ENCODE results near the gene PLCXD3. TPM values are rescaled to one million over a fixed set of nuclear protein-coding genes. Genes with fewer than 3 reads are reported as not detected.

PLCXD3 gene
- total RNA-seq, 1 experiment from 2014 or later: 0.11 TPM

GRCh38 chr5:41399839-41400238 is 110.6 kb downstream of the PLCXD3 start:
- no peak overlapping the region for H3K4me3 ChIP-seq
- H3F3A ChIP-seq (ENCODE audit: insufficient read depth, low read depth): no peaks in the 10 kb centered on the region
- DNase-seq: no peak
- no peaks in the 10 kb centered on the region for H3K9me2 ChIP-seq (ENCODE audit: insufficient read depth)
- no peaks in the 10 kb centered on the region for H3K36me3 ChIP-seq (ENCODE audit: low read depth)
- no TSS peak for BruUV-seq (replicated peaks)
- no peak overlapping the region for H3K27ac ChIP-seq
- ChIA-PET CTCF (no interaction called here), POLR2A (ENCODE audit: unreplicated experiment) (no interaction called here)
- no peaks in the 10 kb centered on the region for H3K27me3 ChIP-seq (ENCODE audit: insufficient read depth, low read depth)
- H3K4me2 ChIP-seq: no peak overlapping the region
- TF ChIP-seq, protein P1, sequence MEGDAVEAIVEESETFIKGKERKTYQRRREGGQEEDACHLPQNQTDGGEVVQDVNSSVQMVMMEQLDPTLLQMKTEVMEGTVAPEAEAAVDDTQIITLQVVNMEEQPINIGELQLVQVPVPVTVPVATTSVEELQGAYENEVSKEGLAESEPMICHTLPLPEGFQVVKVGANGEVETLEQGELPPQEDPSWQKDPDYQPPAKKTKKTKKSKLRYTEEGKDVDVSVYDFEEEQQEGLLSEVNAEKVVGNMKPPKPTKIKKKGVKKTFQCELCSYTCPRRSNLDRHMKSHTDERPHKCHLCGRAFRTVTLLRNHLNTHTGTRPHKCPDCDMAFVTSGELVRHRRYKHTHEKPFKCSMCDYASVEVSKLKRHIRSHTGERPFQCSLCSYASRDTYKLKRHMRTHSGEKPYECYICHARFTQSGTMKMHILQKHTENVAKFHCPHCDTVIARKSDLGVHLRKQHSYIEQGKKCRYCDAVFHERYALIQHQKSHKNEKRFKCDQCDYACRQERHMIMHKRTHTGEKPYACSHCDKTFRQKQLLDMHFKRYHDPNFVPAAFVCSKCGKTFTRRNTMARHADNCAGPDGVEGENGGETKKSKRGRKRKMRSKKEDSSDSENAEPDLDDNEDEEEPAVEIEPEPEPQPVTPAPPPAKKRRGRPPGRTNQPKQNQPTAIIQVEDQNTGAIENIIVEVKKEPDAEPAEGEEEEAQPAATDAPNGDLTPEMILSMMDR (conservative IDR thresholded peaks at IDR 0.05): no peak
- no peak for TF ChIP-seq EZH2 (IDR thresholded peaks at IDR 0.05; ENCODE audit: low read depth)
- no peak overlapping the region for H2AFZ ChIP-seq
- intact Hi-C loops (cut with micrococcal nuclease; ENCODE audit: unreplicated experiment): no loop called here
- H3K4me1 ChIP-seq (replicated peaks; ENCODE audit: insufficient read depth): no peaks in the 10 kb centered on the region
- no peaks in the 10 kb centered on the region for H4K20me1 ChIP-seq (ENCODE audit: insufficient read depth)
- H3K79me2 ChIP-seq (ENCODE audit: low read depth): no peaks in the 10 kb centered on the region
- no peaks in the 10 kb centered on the region for H3K9me3 ChIP-seq (ENCODE audit: insufficient read depth, low read depth)

DNA sequence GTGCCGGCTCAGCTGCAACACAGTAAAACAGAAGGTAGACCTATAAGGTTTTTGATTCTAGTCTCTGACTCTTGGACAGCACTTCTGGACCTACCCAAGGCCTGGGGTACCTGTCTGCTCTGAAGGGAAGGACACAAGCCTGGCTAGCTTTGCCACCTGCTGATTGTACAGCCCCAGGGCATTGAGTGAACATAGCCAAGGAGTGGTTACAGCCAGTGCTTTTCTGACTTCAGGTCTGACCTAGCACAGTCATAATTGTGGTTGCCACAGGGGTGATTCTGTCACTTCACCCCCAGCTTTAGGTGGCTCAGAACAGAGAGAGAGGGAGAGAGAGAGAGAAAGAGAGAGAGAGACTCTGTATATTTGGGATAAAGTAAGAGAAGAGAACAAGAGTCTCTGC is 118.4 kb downstream of the PLCXD3 start:
- Histone ChIP-seq H3K36me3 (ENCODE audit: low read depth) (no peaks in the 10 kb centered on the region), H3K4me3 (no peak overlapping the region), H3K4me2 (no peak overlapping the region), H3K4me1 (replicated peaks; ENCODE audit: insufficient read depth) (0 out of 2 replicates have a peak, but pooled peaks cover 6% of the 10 kb centered on the region), H3K27me3 (ENCODE audit: insufficient read depth, low read depth) (no peaks in the 10 kb centered on the region), H3K79me2 (ENCODE audit: low read depth) (no peaks in the 10 kb centered on the region), H4K20me1 (ENCODE audit: insufficient read depth) (no peaks in the 10 kb centered on the region), H3F3A (ENCODE audit: insufficient read depth, low read depth) (no peaks in the 10 kb centered on the region), H3K9me3 (ENCODE audit: insufficient read depth, low read depth) (no peaks in the 10 kb centered on the region), H3K9me2 (ENCODE audit: insufficient read depth) (no peaks in the 10 kb centered on the region), H3K27ac (no peak overlapping the region), H2AFZ (no peak overlapping the region)
- no TSS peak for BruUV-seq (replicated peaks)
- TF ChIP-seq, protein P1 (conservative IDR thresholded peaks at IDR 0.05): no peak
- no peak for TF ChIP-seq EZH2 (IDR thresholded peaks at IDR 0.05; ENCODE audit: low read depth)
- intact Hi-C loops (cut with micrococcal nuclease; ENCODE audit: unreplicated experiment): no loop called here
- CTCF ChIA-PET: no interaction called here
- POLR2A ChIA-PET (ENCODE audit: unreplicated experiment): no interaction called here
- DNase-seq: peak; percentile 43 to 65

DNA sequence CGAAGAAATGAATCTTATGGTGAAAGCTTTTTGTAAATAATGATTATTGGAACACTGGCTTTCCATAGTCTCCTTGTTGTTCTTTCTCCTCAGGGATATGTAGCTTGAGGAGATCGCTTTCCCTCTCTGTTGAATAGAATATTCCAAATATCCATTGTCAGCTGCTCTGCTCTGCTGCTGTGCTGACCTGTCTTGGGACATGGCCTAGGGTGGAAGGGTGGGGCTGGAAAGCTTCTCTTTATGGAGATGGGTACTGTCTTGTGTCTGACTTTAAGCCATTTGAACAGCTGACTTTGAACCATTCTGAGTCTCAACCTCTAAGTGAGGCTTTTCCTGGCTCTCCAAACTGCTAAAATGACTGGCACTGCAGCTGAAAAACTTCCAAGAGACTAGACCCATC is 135.8 kb downstream of the PLCXD3 start:
- no peak for DNase-seq
- CTCF ChIA-PET: no interaction called here
- no TSS peak for BruUV-seq (replicated peaks)

More for the DNA sequence above, 135.8 kb downstream of the PLCXD3 start:
- POLR2A ChIA-PET (ENCODE audit: unreplicated experiment): no interaction called here
- TF ChIP-seq, protein P1 (conservative IDR thresholded peaks at IDR 0.05): no peak
- TF ChIP-seq EZH2 (IDR thresholded peaks at IDR 0.05; ENCODE audit: low read depth): no peak
- Histone ChIP-seq H3K27ac (no peak overlapping the region), H3K36me3 (ENCODE audit: low read depth) (no peaks in the 10 kb centered on the region), H3K4me3 (no peak overlapping the region), H3K9me2 (ENCODE audit: insufficient read depth) (no peaks in the 10 kb centered on the region), H3K4me2 (no peak overlapping the region), H2AFZ (no peak overlapping the region), H3K27me3 (ENCODE audit: insufficient read depth, low read depth) (no peaks in the 10 kb centered on the region), H3K79me2 (ENCODE audit: low read depth) (no peaks in the 10 kb centered on the region), H3K4me1 (replicated peaks; ENCODE audit: insufficient read depth) (no peaks in the 10 kb centered on the region), H3F3A (ENCODE audit: insufficient read depth, low read depth) (no peaks in the 10 kb centered on the region), H3K9me3 (ENCODE audit: insufficient read depth, low read depth) (no peaks in the 10 kb centered on the region), H4K20me1 (ENCODE audit: insufficient read depth) (no peaks in the 10 kb centered on the region)
- intact Hi-C loops (cut with micrococcal nuclease; ENCODE audit: unreplicated experiment): no loop called here

All from PC-9 (cell line).